Hepatocyte (in vitro differentiated cells): Measurements from ENCODE around the gene TEX11.
"Not testable (repeated sequence)": the region's sequence is repeated elsewhere in the genome, so short reads cannot be mapped to it uniquely, and the experiment has no call there.

ENCODE experiments used
- CTCF ChIP-seq: fragments of 200-600 bp; sonication (generic); IDR thresholded peaks from 2 replicates; pipeline ENCODE4 v1.5.1; 2016; ENCODE audit warnings: antibody characterized with exemption, mild to moderate bottlenecking; ENCODE audit not compliant: poor library complexity
- EZH2 ChIP-seq: fragments of 200-600 bp; sonication (generic); IDR thresholded peaks from 2 replicates; pipeline ENCODE4 v1.6.1; 2016; ENCODE audit warnings: antibody characterized with exemption, mild to moderate bottlenecking, borderline replicate concordance

DNA sequence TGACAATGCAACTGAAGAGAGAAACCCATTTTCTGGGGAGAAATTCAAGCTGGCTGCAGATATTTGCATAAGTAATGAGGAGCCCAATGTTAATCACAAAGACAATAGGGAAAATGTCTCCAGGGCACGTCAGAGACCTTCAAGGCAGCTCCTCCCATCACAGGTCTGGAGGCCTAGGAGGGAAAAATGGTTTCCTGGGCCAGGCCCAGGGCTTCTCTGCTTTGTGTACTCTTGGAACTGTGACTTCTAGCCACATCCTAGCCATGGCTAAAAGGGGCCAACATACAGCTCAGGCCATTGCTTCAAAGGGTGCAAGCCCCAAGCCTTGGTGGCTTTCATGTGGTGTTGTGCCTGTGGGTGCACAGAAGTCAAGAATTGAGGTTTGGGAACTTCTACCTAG lies 321.4 kb downstream of the TEX11 start:
- not testable (repeated sequence) for TF ChIP-seq EZH2, CTCF
